K562 (cell line): Measurements from ENCODE around the gene ZAP70. TPM values are rescaled to one million over a fixed set of nuclear protein-coding genes. Genes with fewer than 3 reads are reported as not detected.

Experiments
- ARID1B ChIP-seq: fragments of 450-650 bp; IDR thresholded peaks from 2 replicates; pipeline ENCODE4 v1.6.1; 2016; ENCODE audit warnings: antibody characterized with exemption, mild to moderate bottlenecking, inconsistent platforms
- BRF2 ChIP-seq: IDR thresholded peaks from 3 replicates; pipeline ENCODE4 v1.6.1; 2011; ENCODE audit warnings: borderline replicate concordance, mild to moderate bottlenecking; ENCODE audit not compliant: insufficient read length, insufficient read depth
- CHD7 ChIP-seq: fragments of 200-600 bp; sonication (generic); IDR thresholded peaks from one replicate; pipeline ENCODE4 v1.6.1; 2012; ENCODE audit warnings: mild to moderate bottlenecking, low read depth, low read length, inconsistent platforms
- CTBP1 ChIP-seq: fragments of 450-650 bp; IDR thresholded peaks from 2 replicates; pipeline ENCODE4 v1.6.1; 2016; ENCODE audit warnings: borderline replicate concordance
- GATA2 ChIP-seq: sonication (generic); formaldehyde crosslinking; IDR thresholded peaks from 2 replicates; pipeline ENCODE4 v1.4.0; 2020; ENCODE audit warnings: mild to moderate bottlenecking, missing genetic modification reagents
- MTF1 ChIP-seq: fragments of 250-450 bp; sonication (Bioruptor Pico); IDR thresholded peaks from 2 replicates; pipeline ENCODE4 v1.9.0; 2021; ENCODE audit warnings: moderate library complexity, mild to moderate bottlenecking, inconsistent platforms, borderline replicate concordance
- MYNN ChIP-seq, 2 experiments: sonication (generic); formaldehyde crosslinking in 1 of 2; IDR thresholded peaks; 2 replicates each; pipeline versions ENCODE4 v1.5.0 to v1.6.1; 2016 to 2020; ENCODE audit warnings: antibody characterized with exemption in 1 of 2, missing genetic modification reagents in 1 of 2
- RBBP5 ChIP-seq: fragments of 200-600 bp; sonication (generic); IDR thresholded peaks from 2 replicates; pipeline ENCODE4 v1.6.1; 2012; ENCODE audit warnings: borderline replicate concordance, mild to moderate bottlenecking, low read length, control low read depth, inconsistent platforms; ENCODE audit not compliant: insufficient read depth, poor library complexity, severe bottlenecking
- RNF2 ChIP-seq: sonication (generic); IDR thresholded peaks from 2 replicates; pipeline ENCODE4 v1.6.1; 2016
- ZFX ChIP-seq: sonication (generic); formaldehyde crosslinking; IDR thresholded peaks from 2 replicates; pipeline ENCODE4 v1.8.0; 2022; ENCODE audit warnings: mild to moderate bottlenecking, missing genetic modification reagents, moderate library complexity
- ZNF263 ChIP-seq: sonication (generic); formaldehyde crosslinking; IDR thresholded peaks from 2 replicates; pipeline ENCODE4 v1.8.0; 2022; ENCODE audit warnings: mild to moderate bottlenecking, missing genetic modification reagents, borderline replicate concordance
- ZNF644 ChIP-seq: fragments of 200-800 bp; sonication (Bioruptor generic); IDR thresholded peaks from 2 replicates; pipeline ENCODE4 v1.6.1; 2016; ENCODE audit warnings: low read depth, missing genetic modification characterization, missing compliant biosample characterization
- polyA plus RNA-seq, 8 experiments: library from polyadenylated mRNA; depleted of rRNA in 4 of 8; stranded (reverse) in 5 of 8; unstranded in 3 of 8; fragments of >200 nt; fragmentation: Nextera tagmentation in 2 of 8; fragmentation: Illumina TruSeq in 1 of 8; extraction: Ambion mirVana in 2 of 8; extraction: Trizol in 1 of 8; gene quantifications; 2 replicates each; pipeline versions ENCODE4 v1.2.1 to v1.2.3, GENCODE V29; 2011 to 2014; ENCODE audit warnings: inconsistent platforms in 1 of 8, missing spikeins in 1 of 8
- total RNA-seq, 7 experiments: library from RNA; depleted of rRNA in 6 of 7; stranded (reverse); fragments of >200 nt in 6 of 7; fragmentation: Illumina TruSeq in 2 of 7; extraction: Trizol in 2 of 7; gene quantifications; 2 replicates each; pipeline versions ENCODE4 v1.2.1 to v1.2.3, GENCODE V29; 2011 to 2021; ENCODE audit warnings: low replicate concordance in 1 of 7
- TF ChIP-seq, protein P1 (sequence below): fragments of 200-800 bp; sonication (Bioruptor generic); IDR thresholded peaks from 2 replicates; pipeline ENCODE4 v1.6.1; 2017; ENCODE audit warnings: missing genetic modification characterization, missing compliant biosample characterization

The ZAP70 gene
- total and polyA plus RNA-seq, 9 of the 15 experiments (the other 6 are each of a cell fraction or from before 2014, with no cell fraction given) = 0.06 to 0.80 (median 0.21) TPM; not detected in 1

- TF ChIP-seq, protein P1, sequence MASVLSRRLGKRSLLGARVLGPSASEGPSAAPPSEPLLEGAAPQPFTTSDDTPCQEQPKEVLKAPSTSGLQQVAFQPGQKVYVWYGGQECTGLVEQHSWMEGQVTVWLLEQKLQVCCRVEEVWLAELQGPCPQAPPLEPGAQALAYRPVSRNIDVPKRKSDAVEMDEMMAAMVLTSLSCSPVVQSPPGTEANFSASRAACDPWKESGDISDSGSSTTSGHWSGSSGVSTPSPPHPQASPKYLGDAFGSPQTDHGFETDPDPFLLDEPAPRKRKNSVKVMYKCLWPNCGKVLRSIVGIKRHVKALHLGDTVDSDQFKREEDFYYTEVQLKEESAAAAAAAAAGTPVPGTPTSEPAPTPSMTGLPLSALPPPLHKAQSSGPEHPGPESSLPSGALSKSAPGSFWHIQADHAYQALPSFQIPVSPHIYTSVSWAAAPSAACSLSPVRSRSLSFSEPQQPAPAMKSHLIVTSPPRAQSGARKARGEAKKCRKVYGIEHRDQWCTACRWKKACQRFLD (CRISPR knock-in tag) = peak; percentile 71
- TF ChIP-seq ZNF263 (CRISPR knock-in tag) (no peak), GATA2 (CRISPR knock-in tag) (peak; percentile 74), RBBP5 (peak; percentile 28), BRF2 (no peak), MTF1 (CRISPR knock-in tag) (no peak), ZFX (peak; percentile 43), MYNN (IDR thresholded peaks at IDR 0.05) (no peak), MYNN (CRISPR knock-in tag; IDR thresholded peaks at IDR 0.05) (no peak), ZNF644 (tag) (no peak), CTBP1 (peak; percentile 62; the same call in 1 of the 2 replicates), ARID1B (peak; percentile 71), CHD7 (no peak), RNF2 (peak; percentile 43; the same call in 1 of the 2 replicates)
Measured at GRCh38 chr2:97673182-97673914, 40.0 kb upstream of the ZAP70 start (continued).
